ENCODE results near the gene UQCRHL. TPM values are rescaled to one million over a fixed set of nuclear protein-coding genes. Genes with fewer than 3 reads are reported as not detected.
"Not testable (repeated sequence)": the region's sequence is repeated elsewhere in the genome, so short reads cannot be mapped to it uniquely, and the experiment has no call there.

UQCRHL gene
- polyA plus RNA-seq (2011; rRNA removed), result 2.7 and 3.0 TPM in 2 replicates
- 1.3 and 1.8 TPM in 2 replicates for polyA minus RNA-seq (2011; rRNA and poly(A)+ RNA removed)

DNA sequence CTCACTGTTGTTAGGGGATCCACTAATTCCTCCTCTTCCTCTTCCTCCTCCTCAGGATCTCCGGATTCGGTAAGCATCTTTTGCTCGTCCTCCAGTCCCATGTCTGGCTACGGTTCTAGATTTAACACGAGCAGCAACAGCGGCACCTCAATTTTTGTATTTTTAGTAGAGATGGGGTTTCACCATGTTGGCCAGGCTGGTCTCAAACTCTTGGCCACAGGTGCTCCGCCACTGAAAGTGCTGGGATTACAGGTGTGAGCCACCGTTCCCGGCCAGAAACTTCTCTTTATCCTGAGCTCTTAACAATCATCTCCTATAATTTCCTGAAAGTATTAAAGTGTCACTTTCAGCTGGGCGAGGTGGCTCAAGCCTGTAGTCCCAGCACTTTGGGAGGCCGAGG lies at the start of gene UQCRHL:
UQCRHL (minus strand) TSS at position 101 of the 400 bp plus-strand sequence; CDS start at position 101, 0 bp downstream.
- CTCF ChIA-PET, result interaction anchor here (0.6 to 3.5 kb wide), 3 partner anchors 8 to 219 kb away, joined by 3 to 26 read pairs (median 4); no protein-coding TSS in a partner anchor
- H3K4me3 ChIP-seq (ENCODE audit: low read depth, low read length); DNase-seq (ENCODE audit: low read depth, low spot score); H3K27me3 ChIP-seq (ENCODE audit: control insufficient read depth, insufficient read depth, low read length); POLR2A ChIA-PET; H3K27ac ChIP-seq (ENCODE audit: low read depth, low read length); H3K9me3 ChIP-seq (ENCODE audit: control insufficient read depth, insufficient read depth, low read length): not testable (repeated sequence)

DNA sequence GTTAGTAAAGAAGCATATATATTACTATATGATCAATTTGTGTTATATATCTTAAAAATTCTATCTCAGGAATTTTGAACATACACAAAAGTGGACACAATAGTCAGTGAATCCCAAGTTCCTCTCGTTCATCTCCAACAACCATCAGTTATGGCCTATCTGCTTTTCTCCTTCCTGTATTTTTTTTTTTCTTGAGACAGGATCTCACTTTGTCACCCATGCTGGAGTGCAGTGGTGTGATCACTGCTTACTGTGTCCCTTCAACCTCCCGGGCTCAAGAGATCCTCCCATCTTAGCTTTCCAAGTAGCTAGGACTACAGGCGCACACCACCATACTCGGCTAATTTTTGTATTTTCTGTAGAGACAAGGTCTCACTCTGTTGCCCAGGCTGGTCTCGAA lies 49.4 kb upstream of the UQCRHL start:
- H3K9me3 ChIP-seq (ENCODE audit: control insufficient read depth, insufficient read depth, low read length), result no peaks in the 10 kb centered on the region
- ChIA-PET POLR2A (no interaction called here), CTCF (no interaction called here)
- TF ChIP-seq, protein P1, sequence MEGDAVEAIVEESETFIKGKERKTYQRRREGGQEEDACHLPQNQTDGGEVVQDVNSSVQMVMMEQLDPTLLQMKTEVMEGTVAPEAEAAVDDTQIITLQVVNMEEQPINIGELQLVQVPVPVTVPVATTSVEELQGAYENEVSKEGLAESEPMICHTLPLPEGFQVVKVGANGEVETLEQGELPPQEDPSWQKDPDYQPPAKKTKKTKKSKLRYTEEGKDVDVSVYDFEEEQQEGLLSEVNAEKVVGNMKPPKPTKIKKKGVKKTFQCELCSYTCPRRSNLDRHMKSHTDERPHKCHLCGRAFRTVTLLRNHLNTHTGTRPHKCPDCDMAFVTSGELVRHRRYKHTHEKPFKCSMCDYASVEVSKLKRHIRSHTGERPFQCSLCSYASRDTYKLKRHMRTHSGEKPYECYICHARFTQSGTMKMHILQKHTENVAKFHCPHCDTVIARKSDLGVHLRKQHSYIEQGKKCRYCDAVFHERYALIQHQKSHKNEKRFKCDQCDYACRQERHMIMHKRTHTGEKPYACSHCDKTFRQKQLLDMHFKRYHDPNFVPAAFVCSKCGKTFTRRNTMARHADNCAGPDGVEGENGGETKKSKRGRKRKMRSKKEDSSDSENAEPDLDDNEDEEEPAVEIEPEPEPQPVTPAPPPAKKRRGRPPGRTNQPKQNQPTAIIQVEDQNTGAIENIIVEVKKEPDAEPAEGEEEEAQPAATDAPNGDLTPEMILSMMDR (IDR thresholded peaks at IDR 0.05; ENCODE audit: low read depth, low read length), result no peak
- no peak overlapping the region for H3K27ac ChIP-seq (ENCODE audit: low read depth, low read length)
- no peak overlapping the region for H3K4me3 ChIP-seq (ENCODE audit: low read depth, low read length)
- no peaks in the 10 kb centered on the region for H3K27me3 ChIP-seq (ENCODE audit: control insufficient read depth, insufficient read depth, low read length)
- no peak for DNase-seq (ENCODE audit: low read depth, low spot score)

DNA sequence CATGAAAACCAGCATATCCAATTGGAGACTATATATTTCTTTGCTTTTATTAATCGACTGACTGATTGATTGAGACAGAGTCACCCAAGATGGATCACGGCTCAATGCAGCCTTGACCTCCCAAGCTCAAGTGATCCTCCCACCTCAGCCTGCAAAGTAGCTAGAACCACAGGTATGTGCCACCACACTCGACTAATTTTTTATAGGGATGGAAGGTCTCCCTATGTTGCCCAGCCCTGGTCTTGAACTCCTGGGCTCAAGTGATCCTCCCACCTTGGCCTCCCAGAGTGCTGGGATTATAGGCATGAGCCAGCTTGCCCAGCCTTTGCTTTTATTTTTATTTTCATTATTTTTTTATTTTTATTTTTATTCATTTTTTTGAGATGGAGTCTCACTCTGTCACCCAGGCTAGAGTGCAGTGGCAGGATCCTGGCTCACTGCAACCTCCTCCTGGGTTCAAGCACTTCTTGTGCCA lies 45.4 kb upstream of the UQCRHL start:
- H3K27ac ChIP-seq (ENCODE audit: low read depth, low read length), result no peak overlapping the region
- TF ChIP-seq, protein P1 (IDR thresholded peaks at IDR 0.05; ENCODE audit: low read depth, low read length), result no peak

GRCh38 chr1:15852036-15852827 lies 44.8 kb upstream of the UQCRHL start:
- no peak overlapping the region for H3K27ac ChIP-seq (ENCODE audit: low read depth, low read length)
- H3K9me3 ChIP-seq (ENCODE audit: control insufficient read depth, insufficient read depth, low read length), result no peaks in the 10 kb centered on the region
- DNase-seq (ENCODE audit: low read depth, low spot score), result no peak
- CTCF ChIA-PET, result interaction anchor here (1.2 kb wide), 1 partner anchor 37 kb away, joined by 5 read pairs; no protein-coding TSS in a partner anchor
- POLR2A ChIA-PET, result interaction anchor here (0.6 kb wide), 1 partner anchor 12 kb away, joined by 4 read pairs; no protein-coding TSS in a partner anchor
- H3K4me3 ChIP-seq (ENCODE audit: low read depth, low read length), result no peak overlapping the region
- no peaks in the 10 kb centered on the region for H3K27me3 ChIP-seq (ENCODE audit: control insufficient read depth, insufficient read depth, low read length)
- TF ChIP-seq, protein P1 (IDR thresholded peaks at IDR 0.05; ENCODE audit: low read depth, low read length), result no peak

More for the DNA sequence above, 45.4 kb upstream of the UQCRHL start:
- Histone ChIP-seq H3K4me3 (ENCODE audit: low read depth, low read length) (no peak overlapping the region), H3K9me3 (ENCODE audit: control insufficient read depth, insufficient read depth, low read length) (no peaks in the 10 kb centered on the region), H3K27me3 (ENCODE audit: control insufficient read depth, insufficient read depth, low read length) (no peaks in the 10 kb centered on the region)
- ChIA-PET CTCF (no interaction called here), POLR2A (interaction anchor here (0.6 kb wide), 1 partner anchor 12 kb away, joined by 4 read pairs; no protein-coding TSS in a partner anchor)
- DNase-seq (ENCODE audit: low read depth, low spot score), result no peak

DNA sequence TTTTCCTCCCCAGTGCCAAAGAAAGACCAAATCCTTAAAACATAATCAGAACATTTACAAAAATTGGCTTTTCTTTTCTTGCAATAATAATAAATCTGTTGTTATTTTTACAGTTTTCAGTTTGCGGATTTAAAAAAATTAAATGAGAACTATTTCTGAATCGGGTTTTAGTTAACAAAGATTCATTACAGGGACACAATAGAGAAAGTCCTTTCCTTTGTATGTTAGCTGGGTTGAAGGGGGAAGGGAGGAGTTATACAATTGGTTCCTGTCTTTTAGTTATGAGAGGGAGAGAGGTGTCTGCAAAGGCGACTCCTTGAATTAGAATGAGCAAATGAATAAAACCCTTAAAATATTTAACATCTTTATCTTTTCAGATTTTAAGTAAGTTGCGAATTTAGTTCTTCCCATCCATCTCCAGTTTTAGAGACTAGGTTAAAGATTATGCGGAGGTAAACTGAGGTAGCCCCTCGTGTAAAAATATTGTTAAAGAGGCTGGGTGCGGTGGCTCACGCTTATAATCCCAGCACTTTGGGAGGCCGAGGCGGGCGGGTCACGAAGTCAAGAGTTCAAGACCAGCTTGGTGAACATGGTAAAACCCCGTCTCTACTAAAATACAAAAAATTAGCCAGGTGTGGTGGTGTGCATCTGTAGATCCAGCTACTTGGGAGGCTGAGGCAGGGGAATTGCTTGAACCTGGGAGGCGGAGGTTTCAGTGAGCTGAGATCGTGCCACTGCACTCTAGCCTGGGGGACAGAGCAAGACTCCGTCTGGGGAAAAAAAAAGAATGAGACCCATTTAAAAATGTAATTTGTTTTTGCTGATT lies 44.0 kb upstream of the UQCRHL start:
- Histone ChIP-seq H3K4me3 (ENCODE audit: low read depth, low read length) (no peak overlapping the region), H3K9me3 (ENCODE audit: control insufficient read depth, insufficient read depth, low read length) (no peaks in the 10 kb centered on the region), H3K27ac (ENCODE audit: low read depth, low read length) (no peak overlapping the region), H3K27me3 (ENCODE audit: control insufficient read depth, insufficient read depth, low read length) (no peaks in the 10 kb centered on the region)
- TF ChIP-seq, protein P1 (IDR thresholded peaks at IDR 0.05; ENCODE audit: low read depth, low read length), result no peak
- ChIA-PET CTCF (interaction anchor here (1.2 kb wide), 1 partner anchor 36 kb away, joined by 5 read pairs; no protein-coding TSS in a partner anchor), POLR2A (interaction anchor here (0.6 kb wide), 1 partner anchor 19 kb away, joined by 9 read pairs; no protein-coding TSS in a partner anchor)
- DNase-seq (ENCODE audit: low read depth, low spot score), result no peak
